Gastrocnemius medialis (tissue), 4 donors: ENCODE data around the gene TPR. TPM values are rescaled to one million over a fixed set of nuclear protein-coding genes. Genes with fewer than 3 reads are reported as not detected.

ENCODE experiments used
- ATAC-seq, 2 donors: fragments of 150-250 bp; one replicate each; pipeline ENCODE4 v1.9.1; 2016
- DNase-seq, 2 donors: peaks; one replicate each; pipeline ENCODE4 v3.0.0-alpha.2; 2019
- H3K27ac ChIP-seq, 4 donors: fragments of 200-600 bp; sonication (generic); 1 replicate in 1 of 4; 2 replicates in 3 of 4; pipeline ENCODE4 v1.5.1; 2016 to 2018; ENCODE audit warnings: mild to moderate bottlenecking in 2 of 4, moderate library complexity in 1 of 4
- H3K27me3 ChIP-seq, 3 donors: fragments of 200-600 bp; sonication (generic) in 2 of 3; 1 replicate in 1 of 3; 2 replicates in 2 of 3; pipeline versions ENCODE4 v1.5.1 to v1.6.0; 2016 to 2019; ENCODE audit warnings: mild to moderate bottlenecking in 1 of 3, moderate library complexity in 1 of 3
- H3K36me3 ChIP-seq, 2 donors: fragments of 200-600 bp; sonication (generic) in 1 of 2; one replicate each; pipeline ENCODE4 v1.5.1; 2017 to 2018
- H3K4me1 ChIP-seq, 2 donors: fragments of 200-600 bp; sonication (generic) in 1 of 2; one replicate each; pipeline ENCODE4 v1.5.1; 2016 to 2017; ENCODE audit warnings: mild to moderate bottlenecking in 2 of 2
- H3K4me3 ChIP-seq, 4 donors: fragments of 200-600 bp; sonication (generic) in 3 of 4; 1 replicate in 1 of 4; 2 replicates in 3 of 4; pipeline ENCODE4 v1.5.1; 2016 to 2019; ENCODE audit warnings: mild to moderate bottlenecking in 2 of 4
- H3K9me3 ChIP-seq, 3 donors: fragments of 200-600 bp; sonication (generic) in 2 of 3; 1 replicate in 1 of 3; 2 replicates in 2 of 3; pipeline ENCODE4 v1.5.1; 2016 to 2019
- CTCF ChIP-seq, 5 experiments: fragments of 450-650 bp in 3 of 5; fragments of 200-600 bp in 2 of 5; sonication (generic) in 2 of 5; IDR thresholded peaks in 4 of 5; conservative IDR thresholded peaks in 1 of 5; 1 replicate in 4 of 5; 2 replicates in 1 of 5; pipeline ENCODE4 v1.5.1; 2016 to 2019; ENCODE audit warnings: antibody characterized with exemption in 5 of 5, mild to moderate bottlenecking in 3 of 5, moderate library complexity in 3 of 5
- POLR2A ChIP-seq, 2 donors: fragments of 450-650 bp; IDR thresholded peaks; one replicate each; pipeline ENCODE4 v1.6.1; 2017; ENCODE audit warnings: antibody characterized with exemption in 2 of 2, mild to moderate bottlenecking in 2 of 2, moderate library complexity in 2 of 2
- in situ Hi-C, 4 donors: fragments of 200-750 bp; cut with MboI; loops; one replicate each; pipeline versions ENCODE4 v1.15.0 to v1.8.0; 2017; ENCODE audit warnings: low sequenced_read_pairs in 4 of 4
- intact Hi-C: fragments of 100-400 bp; cut with DNase I; formaldehyde crosslinking; loops from one replicate; pipeline ENCODE4 v1.15.1; 2023; ENCODE audit warnings: low total_unique reads
- total RNA-seq, 4 donors: library from RNA; depleted of rRNA; stranded (reverse); fragments of >200 nt; gene quantifications; one replicate each; pipeline versions ENCODE4 v1.1.0 to v1.2.3, GENCODE V29; 2016

The TPR gene
- total RNA-seq, 4 donors from 2014 or later = 56.6 to 84.7 (median 62.9) TPM

GRCh38 chr1:186340772-186341171 lies 34.3 kb downstream of the TPR start:
- intact Hi-C loops = no loop called here
- peaks cover 13 to 100% of the 10 kb centered on the region in 2 donors for H3K36me3 ChIP-seq
- in situ Hi-C loops = loop anchor here in 3 of 4 donors (25.0 kb wide), 2 partner anchors 1203 to 1628 kb away; no protein-coding TSS in a partner anchor
- TF ChIP-seq POLR2A (IDR thresholded peaks at IDR 0.05) (no peak), CTCF (IDR thresholded peaks at IDR 0.05 in 4 of 5, conservative IDR thresholded peaks at IDR 0.05 in 1 of 5) (no peak)
- no peak overlapping the region for H3K4me3 ChIP-seq
- no peaks in the 10 kb centered on the region for H3K27me3 ChIP-seq
- no peaks in the 10 kb centered on the region for H3K4me1 ChIP-seq
- H3K9me3 ChIP-seq = no peaks in the 10 kb centered on the region
- H3K27ac ChIP-seq = no peak overlapping the region
- ATAC-seq (no peak), DNase-seq (no peak)

GRCh38 chr1:186337554-186337953 lies 37.5 kb downstream of the TPR start:
- Histone ChIP-seq H3K27ac (no peak overlapping the region), H3K27me3 (no peaks in the 10 kb centered on the region), H3K4me3 (no peak overlapping the region), H3K36me3 (peaks cover 28 to 99% of the 10 kb centered on the region in 2 donors), H3K4me1 (no peaks in the 10 kb centered on the region), H3K9me3 (no peaks in the 10 kb centered on the region)
- DNase-seq (no peak), ATAC-seq (no peak)
- TF ChIP-seq POLR2A (IDR thresholded peaks at IDR 0.05) (no peak), CTCF (IDR thresholded peaks at IDR 0.05 in 4 of 5, conservative IDR thresholded peaks at IDR 0.05 in 1 of 5) (no peak)
- intact Hi-C loops = no loop called here
- in situ Hi-C loops = loop anchor here (10.0 to 25.0 kb wide), 3 partner anchors 67 to 1625 kb away; no protein-coding TSS in a partner anchor

- intact Hi-C loops = no loop called here
- Histone ChIP-seq H3K9me3 (no peaks in the 10 kb centered on the region), H3K27ac (no peak overlapping the region), H3K4me1 (no peaks in the 10 kb centered on the region), H3K27me3 (no peaks in the 10 kb centered on the region), H3K4me3 (no peak overlapping the region), H3K36me3 (peaks cover 21 to 85% of the 10 kb centered on the region in 2 donors)
- no peak for DNase-seq
- peak in 1 of 5 experiments; percentile 22 for TF ChIP-seq CTCF (IDR thresholded peaks at IDR 0.05 in 4 of 5, conservative IDR thresholded peaks at IDR 0.05 in 1 of 5)
- no peak for TF ChIP-seq POLR2A (IDR thresholded peaks at IDR 0.05)
- in situ Hi-C loops = loop anchor here (10.0 to 25.0 kb wide), 3 partner anchors 74 to 1618 kb away; no protein-coding TSS in a partner anchor
- ATAC-seq = no peak
Observed at GRCh38 chr1:186330758-186331157, 44.3 kb downstream of the TPR start.

- no peak for ATAC-seq
- TF ChIP-seq POLR2A (IDR thresholded peaks at IDR 0.05) = no peak
- TF ChIP-seq CTCF (IDR thresholded peaks at IDR 0.05 in 4 of 5, conservative IDR thresholded peaks at IDR 0.05 in 1 of 5) = no peak
- no peak overlapping the region for H3K4me3 ChIP-seq
- H3K4me1 ChIP-seq = no peaks in the 10 kb centered on the region
- DNase-seq = no peak
- no peaks in the 10 kb centered on the region for H3K9me3 ChIP-seq
- in situ Hi-C loops = loop anchor here in 3 of 4 donors (25.0 kb wide), 2 partner anchors 1190 to 1615 kb away; no protein-coding TSS in a partner anchor
- H3K27me3 ChIP-seq = no peaks in the 10 kb centered on the region
- intact Hi-C loops = no loop called here
- peaks cover 10 to 86% of the 10 kb centered on the region in 2 donors for H3K36me3 ChIP-seq
- H3K27ac ChIP-seq = no peak overlapping the region
Observed at GRCh38 chr1:186327331-186327730, 47.7 kb downstream of the TPR start.

GRCh38 chr1:186326009-186326408 lies 49.0 kb downstream of the TPR start:
- in situ Hi-C loops (loop anchor here in 3 of 4 donors (25.0 kb wide), 2 partner anchors 1189 to 1614 kb away; no protein-coding TSS in a partner anchor), intact Hi-C loops (no loop called here)
- Histone ChIP-seq H3K9me3 (no peaks in the 10 kb centered on the region), H3K4me1 (no peaks in the 10 kb centered on the region), H3K27me3 (no peaks in the 10 kb centered on the region), H3K27ac (no peak overlapping the region), H3K4me3 (no peak overlapping the region), H3K36me3 (peaks cover 21 to 86% of the 10 kb centered on the region in 2 donors)
- DNase-seq = no peak
- ATAC-seq = no peak
- no peak for TF ChIP-seq CTCF (IDR thresholded peaks at IDR 0.05 in 4 of 5, conservative IDR thresholded peaks at IDR 0.05 in 1 of 5)
- TF ChIP-seq POLR2A (IDR thresholded peaks at IDR 0.05) = no peak
